Right renal pelvis (tissue), 4 donors: ENCODE results near the gene SYT17. TPM values are rescaled to one million over a fixed set of nuclear protein-coding genes. Genes with fewer than 3 reads are reported as not detected.

ENCODE experiments used
- DNase-seq, 4 donors: peaks; one replicate each; pipeline ENCODE4 v3.0.0-alpha.2; 2013; ENCODE audit warnings: low read depth in 4 of 4, low spot score in 3 of 4, missing footprints in 1 of 4
- polyA plus RNA-seq, 4 donors: library from polyadenylated mRNA; unstranded; fragments of 120-200 nt; gene quantifications; one replicate each; pipeline ENCODE4 v1.2.1, GENCODE V29; 2013; ENCODE audit not compliant: insufficient read length in 4 of 4

SYT17 gene
- polyA plus RNA-seq, 4 donors, result 8.7 to 10.5 (median 9.2) TPM

GRCh38 chr16:19210280-19210924 lies 42.4 kb downstream of the SYT17 start:
- DNase-seq, result no peak

DNA sequence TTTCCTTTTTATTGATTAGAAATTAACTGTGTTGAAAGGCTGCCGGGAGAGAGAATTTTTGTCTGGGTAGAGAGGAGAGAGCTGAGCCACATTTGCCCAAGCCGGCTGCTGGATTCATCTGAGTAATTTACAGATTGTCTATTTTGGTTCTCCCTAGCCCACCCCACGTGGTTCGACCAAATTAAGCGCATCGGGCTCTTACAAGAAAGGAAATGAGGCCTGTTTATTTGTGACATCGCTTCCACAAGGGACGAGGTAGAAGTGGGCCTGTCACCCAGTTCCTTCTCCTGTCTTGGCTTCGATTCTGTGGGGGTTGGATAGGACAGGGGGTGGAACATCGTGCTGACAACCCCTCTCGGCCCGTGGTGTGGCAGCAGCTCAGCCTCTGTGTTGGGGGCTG lies 42.9 kb downstream of the SYT17 start:
- no peak for DNase-seq

GRCh38 chr16:19212059-19212458 lies 44.0 kb downstream of the SYT17 start:
- DNase-seq, result no peak

- no peak for DNase-seq
Measured at GRCh38 chr16:19213885-19214284, 45.8 kb downstream of the SYT17 start.

DNA sequence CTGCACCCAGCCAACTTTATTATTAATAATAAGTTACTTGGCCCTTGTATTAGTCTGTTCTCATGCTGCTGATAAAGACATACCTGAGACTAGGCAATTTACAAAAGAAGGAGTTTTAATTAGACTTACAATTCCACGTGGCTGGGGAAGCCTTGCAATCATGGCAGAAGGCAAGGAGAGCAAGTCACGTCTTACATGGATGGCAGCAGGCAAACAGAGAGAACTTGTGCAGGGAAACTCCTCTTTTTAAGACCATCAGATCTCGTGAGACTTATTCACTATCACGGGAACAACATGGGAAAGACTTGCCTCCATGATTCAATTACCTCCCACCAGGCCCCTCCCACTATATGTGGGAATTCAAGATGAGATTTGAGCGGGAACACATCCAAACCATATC lies 47.7 kb downstream of the SYT17 start:
- DNase-seq, result no peak

DNA sequence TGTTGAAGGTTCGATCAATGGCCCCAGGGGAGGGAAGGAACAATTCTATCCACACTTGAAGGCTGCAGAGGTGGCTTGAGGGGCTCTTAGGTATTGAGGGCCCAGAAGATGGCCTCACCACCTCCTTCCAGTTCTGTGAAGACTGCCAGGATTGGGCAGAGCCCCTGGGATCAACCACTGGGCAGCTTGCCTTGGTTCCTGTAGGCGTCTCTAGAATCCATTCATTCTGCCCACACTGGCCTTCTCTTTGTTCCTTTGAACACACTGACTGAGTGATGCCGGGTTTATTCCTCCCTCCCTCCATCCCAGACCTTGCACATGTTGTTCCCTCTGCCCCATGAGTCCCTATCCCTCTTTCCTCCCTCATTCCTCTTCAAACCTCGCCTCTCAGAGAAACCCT lies 50.5 kb downstream of the SYT17 start:
- no peak for DNase-seq

DNA sequence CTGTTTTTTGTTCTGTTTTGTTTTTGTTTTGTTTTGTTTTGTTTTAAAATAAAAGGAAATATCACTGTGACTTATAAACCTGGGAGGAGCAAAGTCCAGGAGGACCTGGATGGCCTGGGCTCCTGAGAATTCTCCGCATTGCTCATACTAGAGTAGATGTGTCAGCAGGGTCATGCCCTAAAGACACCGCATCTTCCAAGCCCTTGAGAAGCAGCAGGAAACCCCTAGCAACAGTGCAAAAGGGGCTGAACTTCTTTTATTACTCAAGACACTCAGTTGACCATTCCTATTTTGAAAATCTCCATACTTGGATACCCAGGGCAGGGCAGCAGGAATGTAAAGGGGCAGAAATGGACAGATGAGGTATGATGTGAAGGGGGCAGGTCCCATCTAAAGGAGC lies 51.8 kb downstream of the SYT17 start:
- no peak for DNase-seq

DNA sequence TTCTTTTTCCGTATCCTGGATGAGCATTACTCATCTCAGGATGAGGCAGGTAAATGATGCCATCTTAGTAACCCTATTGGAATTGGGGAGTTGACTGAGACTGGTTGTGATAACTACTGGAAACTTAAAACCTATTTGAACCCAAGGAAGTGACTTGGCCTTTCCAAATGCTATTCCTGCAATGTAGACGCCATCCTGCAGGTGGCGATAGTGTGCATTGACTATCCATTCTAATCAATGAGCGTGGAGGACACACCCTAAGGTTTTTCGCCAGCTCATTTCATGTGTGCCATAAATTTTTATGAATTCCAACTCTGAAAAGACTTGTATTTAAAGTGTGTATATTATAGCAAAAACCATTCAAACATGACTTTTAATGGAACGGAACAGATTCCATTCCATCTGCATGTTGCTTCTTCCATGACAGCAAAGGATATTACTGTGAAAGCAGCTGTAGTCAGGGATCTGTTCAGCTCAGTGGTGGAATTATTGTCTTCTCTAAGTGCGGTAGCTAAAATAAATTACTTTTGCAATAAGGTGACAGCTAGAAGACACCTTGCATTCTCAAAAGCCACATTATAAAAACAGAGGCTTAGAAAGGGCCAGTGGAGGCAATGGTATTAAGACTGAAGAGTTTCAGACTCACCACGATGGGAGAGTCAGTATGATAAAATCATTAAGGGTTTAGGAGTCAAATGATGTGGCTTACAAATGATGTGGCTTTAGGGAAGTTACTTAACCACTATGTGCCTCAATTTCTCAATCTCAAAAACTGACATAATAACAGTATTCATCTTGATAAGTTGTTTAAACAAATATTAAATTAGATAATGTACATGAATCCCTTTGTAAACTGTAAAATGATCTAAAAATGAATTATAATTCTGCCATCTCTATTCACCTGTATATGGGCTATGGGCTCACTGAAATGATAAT lies 55.5 kb downstream of the SYT17 start:
- DNase-seq, result no peak

GRCh38 chr16:19225651-19226050 lies 57.6 kb downstream of the SYT17 start:
- DNase-seq, result no peak

- DNase-seq, result no peak
Measured at GRCh38 chr16:19227643-19228042, 59.6 kb downstream of the SYT17 start.

- no peak for DNase-seq
Measured at GRCh38 chr16:19228052-19228451, 60.0 kb downstream of the SYT17 start.

DNA sequence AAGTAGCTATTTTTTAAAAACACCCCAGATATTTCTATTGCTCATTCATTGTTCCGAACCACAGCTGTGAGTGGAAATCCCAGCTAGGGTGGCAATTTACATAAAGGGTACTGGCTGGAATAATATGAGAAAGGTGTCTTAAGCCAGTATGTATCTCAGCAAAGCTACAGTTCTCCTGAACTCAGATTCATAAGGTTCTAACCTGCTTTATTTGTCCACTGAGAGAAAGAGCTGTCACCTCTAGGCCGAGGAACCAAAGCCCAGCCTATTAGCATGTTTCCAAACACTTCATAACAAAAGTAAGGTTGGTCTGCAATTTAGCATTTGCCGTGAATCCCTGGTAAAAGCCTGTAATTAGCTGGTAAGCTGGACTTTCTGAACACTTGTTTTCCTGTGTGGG lies 60.5 kb downstream of the SYT17 start:
- no peak for DNase-seq

- DNase-seq, result no peak
Measured at GRCh38 chr16:19230575-19230974, 62.5 kb downstream of the SYT17 start.

GRCh38 chr16:19231881-19232280 lies 63.8 kb downstream of the SYT17 start:
- no peak for DNase-seq

DNA sequence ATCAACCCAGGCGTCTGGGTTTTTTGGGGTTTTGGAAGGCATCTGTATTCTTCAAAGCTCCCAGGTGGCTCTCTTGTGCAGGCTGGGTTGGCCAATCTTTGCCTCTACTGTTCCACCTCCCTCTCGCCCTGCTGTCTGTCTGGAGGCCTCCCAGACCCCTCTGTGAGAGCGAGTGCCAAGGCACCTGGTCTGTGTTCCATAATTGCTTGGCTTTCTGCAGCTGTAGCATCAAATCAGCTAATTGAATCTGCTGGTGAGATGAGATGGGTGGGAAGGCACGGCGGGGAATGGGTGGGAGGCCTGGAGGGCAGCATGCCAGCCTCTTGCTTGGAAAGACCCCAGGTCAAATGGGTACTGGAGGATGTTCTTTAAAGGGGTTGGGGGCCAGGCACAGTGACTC lies 64.9 kb downstream of the SYT17 start:
- DNase-seq, result no peak

GRCh38 chr16:19235478-19235877 lies 67.4 kb downstream of the SYT17 start:
- no peak for DNase-seq

GRCh38 chr16:19235886-19236285 lies 67.8 kb downstream of the SYT17 start:
- DNase-seq, result no peak

- no peak for DNase-seq
Measured at GRCh38 chr16:19236561-19237209, 68.6 kb downstream of the SYT17 start.

DNA sequence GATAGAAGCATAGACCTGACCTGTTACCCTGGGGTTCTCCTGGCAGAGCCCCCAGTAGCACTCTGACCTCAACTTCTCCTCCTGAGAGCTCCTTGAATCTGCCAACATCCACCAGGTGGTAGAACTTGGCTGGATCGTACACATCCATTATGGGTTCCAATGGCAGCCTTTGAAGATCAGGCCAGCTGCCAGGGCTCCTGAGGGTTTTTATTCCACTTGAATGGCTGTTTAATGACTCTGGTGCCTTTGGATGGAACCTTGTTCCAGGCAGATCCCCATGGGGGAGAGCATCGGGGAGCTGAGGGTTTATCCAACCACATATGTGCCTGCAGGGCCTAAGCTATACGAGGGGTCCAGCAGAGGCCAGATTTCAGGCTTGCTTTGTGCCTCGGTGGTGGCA lies 70.4 kb downstream of the SYT17 start:
- DNase-seq, result no peak

- no peak for DNase-seq
Measured at GRCh38 chr16:19239511-19240155, 71.6 kb downstream of the SYT17 start.

GRCh38 chr16:19240494-19240893 lies 72.5 kb downstream of the SYT17 start:
- DNase-seq, result no peak
